Panc1 (cell line): Measurements from ENCODE around the gene GNG4. TPM values are rescaled to one million over a fixed set of nuclear protein-coding genes. Genes with fewer than 3 reads are reported as not detected.

ENCODE experiments used
- ATAC-seq: fragments of 200-7000 bp; cut with Tn5 transposase; 2 replicates; pipeline ENCODE4 v1.9.1; 2020; ENCODE audit warnings: mild to moderate bottlenecking, moderate library complexity
- BruUV-seq: library from RNA; stranded (reverse); fragments of 400-500 nt; replicated peaks from 2 replicates; lab custom pipeline; 2021; lab: Mats Ljungman, UMichigan
- CTCF ChIA-PET: fragments of 300-600 bp; sonication (Branson Sonifier 250); formaldehyde crosslinking; loops from one replicate; lab custom pipeline; 2022; ENCODE audit warnings: antibody characterized with exemption; lab: Charles Lee
- POLR2A ChIA-PET: fragments of 300-600 bp; sonication (Branson Sonifier 250); formaldehyde crosslinking; loops from one replicate; lab custom pipeline; 2022; ENCODE audit warnings: antibody characterized with exemption; lab: Charles Lee
- DNase-seq: peaks from one replicate; pipeline ENCODE4 v3.0.0-alpha.2; 2010; ENCODE audit warnings: low read depth, low spot score
- H3K27ac ChIP-seq: 2 replicates; pipeline ENCODE4 v1.5.1; 2011; ENCODE audit warnings: mild to moderate bottlenecking, low read length, inconsistent platforms
- H3K27me3 ChIP-seq: fragments of 200-500 bp; sonication (Bioruptor generic); 2 replicates; pipeline ENCODE4 v1.6.0; 2014; ENCODE audit warnings: low read length, inconsistent platforms; ENCODE audit not compliant: control insufficient read depth, insufficient read depth
- H3K36me3 ChIP-seq: fragments of 200-500 bp; sonication (Bioruptor generic); 2 replicates; pipeline ENCODE4 v1.5.1; 2014; ENCODE audit warnings: inconsistent platforms, mild to moderate bottlenecking, low read length, moderate library complexity; ENCODE audit not compliant: control insufficient read depth, insufficient read depth
- H3K4me1 ChIP-seq: 2 replicates; pipeline ENCODE4 v1.5.1; 2011; ENCODE audit warnings: inconsistent platforms, mild to moderate bottlenecking, low read length, moderate library complexity; ENCODE audit not compliant: control insufficient read depth, insufficient read depth
- H3K4me3 ChIP-seq, 2 experiments: 2 replicates each; pipeline ENCODE4 v1.5.1; 2011 to 2012; ENCODE audit warnings: low read depth in 2 of 2, low read length in 2 of 2, mild to moderate bottlenecking in 2 of 2, inconsistent platforms in 1 of 2, moderate library complexity in 1 of 2
- H3K9me3 ChIP-seq: fragments of 200-500 bp; sonication (Bioruptor generic); 2 replicates; pipeline ENCODE4 v1.5.1; 2014; ENCODE audit warnings: low read depth, mild to moderate bottlenecking, inconsistent platforms, low read length, moderate library complexity; ENCODE audit not compliant: control insufficient read depth, insufficient read depth
- POLR2AphosphoS5 ChIP-seq: IDR thresholded peaks from 2 replicates; pipeline ENCODE4 v1.6.1; 2012; ENCODE audit warnings: mild to moderate bottlenecking, low read depth, low read length, moderate library complexity
- SIN3A ChIP-seq: IDR thresholded peaks from 2 replicates; pipeline ENCODE4 v1.6.1; 2012; ENCODE audit warnings: low read depth, mild to moderate bottlenecking, low read length, moderate library complexity, borderline replicate concordance; ENCODE audit not compliant: insufficient read depth
- TCF7L2 ChIP-seq: IDR thresholded peaks from 2 replicates; pipeline ENCODE4 v1.6.1; 2011; ENCODE audit warnings: mild to moderate bottlenecking, low read depth, low read length, inconsistent platforms
- in situ Hi-C: cut with HindIII; loops from 2 replicates; pipeline ENCODE4 v1.10.0; 2016; ENCODE audit warnings: low sequenced_read_pairs, low pct_unique_long_range_greater_than_20kb
- intact Hi-C: fragments of 100-400 bp; cut with micrococcal nuclease; formaldehyde crosslinking; loops from one replicate; pipeline ENCODE4 v1.10.0; 2022; ENCODE audit not compliant: unreplicated experiment
- total RNA-seq: library from RNA; stranded (reverse); gene quantifications from one replicate; pipeline ENCODE4 v1.2.1, GENCODE V29; 2021; ENCODE audit not compliant: unreplicated experiment
- TF ChIP-seq, protein P1 (sequence below): fragments of 450-650 bp; IDR thresholded peaks from 2 replicates; pipeline ENCODE4 v1.5.1; 2017; ENCODE audit warnings: mild to moderate bottlenecking
- TF ChIP-seq, protein P2 (sequence below), 2 experiments: IDR thresholded peaks; 2 replicates each; pipeline ENCODE4 v1.6.1; 2011 to 2012; ENCODE audit warnings: low read depth in 2 of 2, control low read depth in 1 of 2, low read length in 1 of 2, mild to moderate bottlenecking in 1 of 2, moderate library complexity in 1 of 2; ENCODE audit not compliant: insufficient read depth in 1 of 2

GNG4 gene
- total RNA-seq, 1 experiment from 2014 or later: 1.1 TPM

DNA sequence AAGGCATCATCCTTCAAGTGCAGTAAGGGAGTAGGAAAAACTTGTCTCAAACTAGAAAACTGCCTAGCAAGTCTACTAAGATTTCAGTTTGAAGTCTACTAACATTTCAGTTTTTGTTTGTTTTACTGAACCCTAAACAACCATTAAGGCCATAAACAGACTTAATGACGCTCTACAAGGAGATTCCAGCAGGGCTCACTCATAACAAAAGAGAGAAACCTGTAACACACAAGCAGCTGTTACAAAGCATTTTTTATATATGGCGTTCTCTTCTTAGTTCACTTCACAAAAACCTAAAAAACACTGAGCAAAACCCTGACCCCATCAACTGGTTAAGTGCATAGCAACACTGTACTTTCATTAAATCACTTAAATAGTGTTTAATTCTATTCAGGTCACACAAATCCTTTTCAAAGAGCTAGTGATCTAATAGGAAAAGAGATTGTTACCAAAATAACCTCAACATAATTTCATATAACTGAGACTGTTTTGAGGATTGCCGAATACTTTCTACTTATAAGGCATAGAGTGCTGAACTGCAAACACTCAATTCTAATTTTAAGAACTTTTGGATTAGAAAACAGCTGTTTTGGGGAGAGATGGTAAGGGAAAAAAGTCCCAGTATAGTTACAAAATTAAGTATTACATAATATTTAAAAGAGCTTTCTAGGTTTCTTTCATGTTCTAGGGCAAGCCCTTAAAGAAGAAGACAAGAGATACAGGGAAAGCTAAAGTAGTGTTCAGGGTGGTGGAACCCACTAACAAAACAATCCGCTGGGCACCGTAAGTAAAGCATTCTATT is 146.8 kb downstream of the GNG4 start:
- TSS peak; percentile 77 for BruUV-seq
- intact Hi-C loops: no loop called here
- POLR2A ChIA-PET: no interaction called here

DNA sequence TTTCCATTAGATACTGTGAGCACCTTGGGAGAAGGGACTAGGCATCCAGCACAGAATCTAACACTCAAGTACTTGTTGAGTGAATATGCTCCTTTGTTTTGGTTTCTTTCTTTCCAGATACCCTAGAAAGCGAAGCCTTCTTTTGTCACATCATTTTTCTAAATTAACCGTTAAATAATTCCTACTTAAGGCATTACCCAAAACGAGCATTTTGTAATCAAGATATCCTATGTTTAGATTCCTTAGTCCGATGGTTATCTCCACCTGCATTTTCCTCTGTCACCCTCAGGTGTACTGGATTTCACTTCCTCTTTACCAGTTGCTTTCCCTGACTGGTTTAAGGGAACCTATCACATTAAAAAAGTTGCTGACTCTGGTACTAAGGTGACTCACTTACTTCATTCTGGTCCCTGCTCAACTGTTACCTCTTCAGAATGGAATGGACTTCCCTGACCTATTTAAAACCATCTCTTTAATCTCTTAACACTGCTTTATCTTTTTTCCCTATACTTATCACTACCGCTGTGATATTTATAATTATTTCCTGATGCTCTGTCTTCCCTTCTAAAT is 148.5 kb downstream of the GNG4 start:
- peaks cover 11% of the 10 kb centered on the region for H3K4me1 ChIP-seq
- H3K27me3 ChIP-seq: no peaks in the 10 kb centered on the region
- in situ Hi-C loops: no loop called here
- H3K36me3 ChIP-seq: no peaks in the 10 kb centered on the region; the same call in none of the 2 replicates
- peak overlapping the region; percentile 36 for H3K27ac ChIP-seq
- intact Hi-C loops: no loop called here
- DNase-seq (no peak), ATAC-seq (no peak)
- CTCF ChIA-PET: no interaction called here
- POLR2A ChIA-PET: no interaction called here
- H3K4me3 ChIP-seq: no peak overlapping the region
- no TSS peak for BruUV-seq
- TF ChIP-seq SIN3A (no peak), TCF7L2 (no peak), POLR2AphosphoS5 (no peak)
- TF ChIP-seq, protein P1, sequence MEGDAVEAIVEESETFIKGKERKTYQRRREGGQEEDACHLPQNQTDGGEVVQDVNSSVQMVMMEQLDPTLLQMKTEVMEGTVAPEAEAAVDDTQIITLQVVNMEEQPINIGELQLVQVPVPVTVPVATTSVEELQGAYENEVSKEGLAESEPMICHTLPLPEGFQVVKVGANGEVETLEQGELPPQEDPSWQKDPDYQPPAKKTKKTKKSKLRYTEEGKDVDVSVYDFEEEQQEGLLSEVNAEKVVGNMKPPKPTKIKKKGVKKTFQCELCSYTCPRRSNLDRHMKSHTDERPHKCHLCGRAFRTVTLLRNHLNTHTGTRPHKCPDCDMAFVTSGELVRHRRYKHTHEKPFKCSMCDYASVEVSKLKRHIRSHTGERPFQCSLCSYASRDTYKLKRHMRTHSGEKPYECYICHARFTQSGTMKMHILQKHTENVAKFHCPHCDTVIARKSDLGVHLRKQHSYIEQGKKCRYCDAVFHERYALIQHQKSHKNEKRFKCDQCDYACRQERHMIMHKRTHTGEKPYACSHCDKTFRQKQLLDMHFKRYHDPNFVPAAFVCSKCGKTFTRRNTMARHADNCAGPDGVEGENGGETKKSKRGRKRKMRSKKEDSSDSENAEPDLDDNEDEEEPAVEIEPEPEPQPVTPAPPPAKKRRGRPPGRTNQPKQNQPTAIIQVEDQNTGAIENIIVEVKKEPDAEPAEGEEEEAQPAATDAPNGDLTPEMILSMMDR: no peak
- TF ChIP-seq, protein P2, sequence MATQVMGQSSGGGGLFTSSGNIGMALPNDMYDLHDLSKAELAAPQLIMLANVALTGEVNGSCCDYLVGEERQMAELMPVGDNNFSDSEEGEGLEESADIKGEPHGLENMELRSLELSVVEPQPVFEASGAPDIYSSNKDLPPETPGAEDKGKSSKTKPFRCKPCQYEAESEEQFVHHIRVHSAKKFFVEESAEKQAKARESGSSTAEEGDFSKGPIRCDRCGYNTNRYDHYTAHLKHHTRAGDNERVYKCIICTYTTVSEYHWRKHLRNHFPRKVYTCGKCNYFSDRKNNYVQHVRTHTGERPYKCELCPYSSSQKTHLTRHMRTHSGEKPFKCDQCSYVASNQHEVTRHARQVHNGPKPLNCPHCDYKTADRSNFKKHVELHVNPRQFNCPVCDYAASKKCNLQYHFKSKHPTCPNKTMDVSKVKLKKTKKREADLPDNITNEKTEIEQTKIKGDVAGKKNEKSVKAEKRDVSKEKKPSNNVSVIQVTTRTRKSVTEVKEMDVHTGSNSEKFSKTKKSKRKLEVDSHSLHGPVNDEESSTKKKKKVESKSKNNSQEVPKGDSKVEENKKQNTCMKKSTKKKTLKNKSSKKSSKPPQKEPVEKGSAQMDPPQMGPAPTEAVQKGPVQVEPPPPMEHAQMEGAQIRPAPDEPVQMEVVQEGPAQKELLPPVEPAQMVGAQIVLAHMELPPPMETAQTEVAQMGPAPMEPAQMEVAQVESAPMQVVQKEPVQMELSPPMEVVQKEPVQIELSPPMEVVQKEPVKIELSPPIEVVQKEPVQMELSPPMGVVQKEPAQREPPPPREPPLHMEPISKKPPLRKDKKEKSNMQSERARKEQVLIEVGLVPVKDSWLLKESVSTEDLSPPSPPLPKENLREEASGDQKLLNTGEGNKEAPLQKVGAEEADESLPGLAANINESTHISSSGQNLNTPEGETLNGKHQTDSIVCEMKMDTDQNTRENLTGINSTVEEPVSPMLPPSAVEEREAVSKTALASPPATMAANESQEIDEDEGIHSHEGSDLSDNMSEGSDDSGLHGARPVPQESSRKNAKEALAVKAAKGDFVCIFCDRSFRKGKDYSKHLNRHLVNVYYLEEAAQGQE (IDR thresholded peaks at IDR 0.05; ENCODE audit: insufficient read depth in 1 of 2, low read depth in 2 of 2, low read length in 1 of 2): no peak
- no peaks in the 10 kb centered on the region for H3K9me3 ChIP-seq

More for the DNA sequence above, 146.8 kb downstream of the GNG4 start:
- no peaks in the 10 kb centered on the region; the same call in none of the 2 replicates for H3K36me3 ChIP-seq
- no peaks in the 10 kb centered on the region for H3K27me3 ChIP-seq
- H3K4me3 ChIP-seq: peak overlapping the region; percentile 91 to 94
- ATAC-seq (no peak), DNase-seq (no peak)
- peak overlapping the region; percentile 84 for H3K27ac ChIP-seq
- TF ChIP-seq, protein P2 (IDR thresholded peaks at IDR 0.05; ENCODE audit: insufficient read depth in 1 of 2, low read depth in 2 of 2, low read length in 1 of 2): no peak
- TF ChIP-seq SIN3A (no peak), TCF7L2 (no peak), POLR2AphosphoS5 (no peak)
- TF ChIP-seq, protein P1: no peak
- no peaks in the 10 kb centered on the region for H3K9me3 ChIP-seq
- H3K4me1 ChIP-seq: peaks cover 11% of the 10 kb centered on the region
- CTCF ChIA-PET: no interaction called here
- in situ Hi-C loops: no loop called here
